Keratinocyte (primary cell): ENCODE measurements around the gene STUB1. TPM values are rescaled to one million over a fixed set of nuclear protein-coding genes. Genes with fewer than 3 reads are reported as not detected.
A peak's percentile ranks its signal among the peaks of the same experiment; 100 is the strongest.

Experiments
- DNase-seq: peaks from one replicate; pipeline ENCODE4 v3.0.0-alpha.2; 2011; ENCODE audit warnings: low read depth, missing footprints, low spot score
- FAIRE-seq: peaks from 2 replicates; lab custom pipeline; 2011; peaks lifted over from hg19 to GRCh38; lab: Jason Lieb, UNC
- H2AFZ ChIP-seq: 2 replicates; pipeline ENCODE4 v1.6.0; 2012; ENCODE audit warnings: low read length, control low read depth, inconsistent platforms; ENCODE audit not compliant: control insufficient read depth
- H3K27ac ChIP-seq: 2 replicates; pipeline ENCODE4 v1.5.1; 2011; ENCODE audit warnings: low read length; ENCODE audit not compliant: control insufficient read depth, insufficient read depth
- H3K27me3 ChIP-seq: 3 replicates; pipeline ENCODE4 v1.6.0; 2011; ENCODE audit warnings: low read length; ENCODE audit not compliant: control insufficient read depth, insufficient read depth; ENCODE audit errors: extremely low read depth
- H3K36me3 ChIP-seq, 2 experiments: 2 replicates in 1 of 2; 3 replicates in 1 of 2; pipeline ENCODE4 v1.5.1; 2011; ENCODE audit warnings: low read length in 2 of 2, mild to moderate bottlenecking in 1 of 2; ENCODE audit not compliant: control insufficient read depth in 2 of 2, insufficient read depth in 2 of 2; ENCODE audit errors: extremely low read depth in 1 of 2
- H3K4me1 ChIP-seq: 3 replicates; pipeline ENCODE4 v1.5.1; 2011; ENCODE audit warnings: low read length; ENCODE audit not compliant: control insufficient read depth, insufficient read depth; ENCODE audit errors: extremely low read depth
- H3K4me2 ChIP-seq: 3 replicates; pipeline ENCODE4 v1.6.0; 2011; ENCODE audit warnings: low read depth, low read length; ENCODE audit not compliant: control insufficient read depth, insufficient read depth; ENCODE audit errors: extremely low read depth
- H3K4me3 ChIP-seq, 3 experiments: fragments of 200-600 bp in 1 of 3; sonication (generic) in 1 of 3; 2 replicates in 2 of 3; 3 replicates in 1 of 3; pipeline ENCODE4 v1.5.1; 2011 to 2016; ENCODE audit warnings: low read length in 3 of 3, mild to moderate bottlenecking in 3 of 3, control low read depth in 2 of 3, inconsistent platforms in 1 of 3, low read depth in 1 of 3, mixed read lengths in 1 of 3, mixed run types in 1 of 3, moderate library complexity in 1 of 3; ENCODE audit not compliant: control insufficient read depth in 2 of 3, insufficient read depth in 2 of 3; ENCODE audit errors: extremely low read depth in 1 of 3
- H3K79me2 ChIP-seq: 2 replicates; pipeline ENCODE4 v1.6.0; 2012; ENCODE audit warnings: low read length; ENCODE audit not compliant: control insufficient read depth, insufficient read depth
- H3K9ac ChIP-seq: 3 replicates; pipeline ENCODE4 v1.6.0; 2011; ENCODE audit warnings: low read length; ENCODE audit not compliant: control insufficient read depth, insufficient read depth; ENCODE audit errors: extremely low read depth
- H3K9me1 ChIP-seq: 3 replicates; pipeline ENCODE4 v1.6.0; 2011; ENCODE audit warnings: low read length; ENCODE audit not compliant: control insufficient read depth, insufficient read depth; ENCODE audit errors: extremely low read depth
- H3K9me3 ChIP-seq: 2 replicates; pipeline ENCODE4 v1.5.1; 2012; ENCODE audit warnings: low read depth, low read length; ENCODE audit not compliant: control insufficient read depth
- H4K20me1 ChIP-seq: 3 replicates; pipeline ENCODE4 v1.6.0; 2011; ENCODE audit warnings: low read length; ENCODE audit not compliant: control insufficient read depth, insufficient read depth; ENCODE audit errors: extremely low read depth
- CTCF ChIP-seq, 3 experiments: IDR thresholded peaks in 1 of 3; conservative IDR thresholded peaks in 1 of 3; optimal IDR thresholded peaks in 1 of 3; 2 replicates in 2 of 3; 3 replicates in 1 of 3; pipeline versions ENCODE3 to v1.5.1; 2011; ENCODE audit warnings: low read length in 3 of 3, mild to moderate bottlenecking in 3 of 3, moderate library complexity in 2 of 3, control low read depth in 1 of 3, inconsistent platforms in 1 of 3; ENCODE audit not compliant: insufficient read depth in 2 of 3; ENCODE audit errors: extremely low read depth in 1 of 3
- EZH2 ChIP-seq: IDR thresholded peaks from one replicate; pipeline ENCODE4 v1.6.1; 2012; ENCODE audit warnings: inconsistent platforms, mild to moderate bottlenecking, low read length, moderate library complexity
- dilution Hi-C: fragments of 300-500 bp; cut with MboI; formaldehyde crosslinking; loops from one replicate; pipeline ENCODE4 v1.7.0; 2020; ENCODE audit warnings: low sequenced_read_pairs; ENCODE audit not compliant: extremely low pct_ligation_motif_present
- polyA plus RNA-seq, 5 experiments: library from polyadenylated mRNA; depleted of rRNA in 3 of 5; stranded (reverse) in 3 of 5; stranded (forward) in 1 of 5; unstranded in 1 of 5; fragments of >200 nt; gene quantifications; 1 replicate in 1 of 5; 2 replicates in 3 of 5; 3 replicates in 1 of 5; pipeline versions ENCODE4 v1.2.1 to v1.2.3, GENCODE V29; 2011 to 2012; ENCODE audit warnings: missing spikeins in 2 of 5, low read depth in 1 of 5, low replicate concordance in 1 of 5

STUB1 gene
- polyA plus RNA-seq, 1 donor (not counting 4 experiments of a cell fraction or from before 2014, with no cell fraction given): 124 TPM

- H3K27me3 ChIP-seq: no peaks in the 10 kb centered on the region
- no peak for FAIRE-seq
- no peaks in the 10 kb centered on the region for H3K9me1 ChIP-seq
- dilution Hi-C loops: no loop called here
- no peak overlapping the region for H3K27ac ChIP-seq
- no peaks in the 10 kb centered on the region for H3K4me1 ChIP-seq
- no peaks in the 10 kb centered on the region for H3K79me2 ChIP-seq
- H3K4me2 ChIP-seq: no peak overlapping the region
- H3K9ac ChIP-seq: no peak overlapping the region
- DNase-seq: no peak
- no peak overlapping the region for H3K4me3 ChIP-seq
- no peak overlapping the region for H2AFZ ChIP-seq
- H3K36me3 ChIP-seq: no peaks in the 10 kb centered on the region
- H4K20me1 ChIP-seq: no peaks in the 10 kb centered on the region
- TF ChIP-seq EZH2 (no peak), CTCF (optimal IDR thresholded peaks at IDR 0.05 in 1 of 3, IDR thresholded peaks at IDR 0.05 in 1 of 3, conservative IDR thresholded peaks at IDR 0.05 in 1 of 3; ENCODE audit: extremely low read depth in 1 of 3, insufficient read depth in 2 of 3, low read length in 3 of 3) (peak in 1 of 3 experiments; percentile 56)
- H3K9me3 ChIP-seq: no peaks in the 10 kb centered on the region
Measured at GRCh38 chr16:660459-661183, 19.6 kb upstream of the STUB1 start.

- Histone ChIP-seq H3K27ac (no peak overlapping the region), H3K4me3 (no peak overlapping the region), H3K9me3 (no peaks in the 10 kb centered on the region), H3K4me1 (no peaks in the 10 kb centered on the region), H3K4me2 (no peak overlapping the region), H3K79me2 (no peaks in the 10 kb centered on the region), H3K9me1 (no peaks in the 10 kb centered on the region), H4K20me1 (no peaks in the 10 kb centered on the region), H3K27me3 (no peaks in the 10 kb centered on the region), H3K36me3 (no peaks in the 10 kb centered on the region), H2AFZ (no peak overlapping the region), H3K9ac (no peak overlapping the region)
- no peak for FAIRE-seq
- dilution Hi-C loops: no loop called here
- TF ChIP-seq CTCF (optimal IDR thresholded peaks at IDR 0.05 in 1 of 3, IDR thresholded peaks at IDR 0.05 in 1 of 3, conservative IDR thresholded peaks at IDR 0.05 in 1 of 3; ENCODE audit: extremely low read depth in 1 of 3, insufficient read depth in 2 of 3, low read length in 3 of 3) (no peak), EZH2 (no peak)
- no peak for DNase-seq
Measured at GRCh38 chr16:661184-661821, 18.9 kb upstream of the STUB1 start.
